ENCODE measurements around the gene DNMT3B.

DNMT3B gene

DNA sequence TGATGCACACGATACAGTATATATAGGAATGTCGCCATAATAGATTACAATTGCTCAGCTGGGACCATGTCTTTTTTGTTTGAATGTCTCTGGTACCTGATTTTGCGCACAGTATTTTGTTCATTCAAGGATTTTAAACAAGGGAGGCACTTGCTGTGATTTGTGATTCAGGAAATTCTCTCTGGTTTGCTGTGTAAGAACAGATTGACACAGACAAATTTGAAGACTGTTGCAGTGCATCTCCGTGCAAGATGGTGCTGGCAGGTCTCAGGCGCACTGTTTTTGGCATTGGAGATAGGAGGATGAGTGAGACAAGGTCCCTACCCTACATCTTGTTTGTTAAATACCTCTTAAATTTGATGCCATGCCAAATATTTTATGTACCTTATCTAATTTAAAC is 60.0 kb downstream of the DNMT3B start:
- no peak for DNase-seq (ENCODE audit: low read depth in 2 of 2)

DNA sequence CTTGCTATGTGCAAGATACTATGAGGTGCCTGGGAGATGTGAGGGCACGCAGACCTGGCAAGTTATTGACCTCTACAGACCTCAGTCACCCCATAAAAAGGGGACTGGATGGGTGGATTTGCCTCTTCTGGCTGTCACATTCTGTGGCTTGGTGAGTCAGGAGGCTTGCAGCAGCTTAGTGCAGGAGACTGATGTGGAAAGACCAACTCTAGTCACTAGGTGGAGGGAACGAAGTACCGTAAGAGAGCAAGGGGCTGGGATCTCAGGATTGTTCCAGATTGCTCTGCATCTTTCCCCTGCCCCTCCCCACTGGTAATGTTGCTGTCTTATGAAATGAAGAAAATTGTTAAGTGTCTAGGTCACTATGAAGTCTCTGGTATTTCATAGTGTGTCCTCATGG is 60.9 kb downstream of the DNMT3B start:
- peak; percentile 36 to 37 for DNase-seq (ENCODE audit: low read depth in 2 of 2)

DNA sequence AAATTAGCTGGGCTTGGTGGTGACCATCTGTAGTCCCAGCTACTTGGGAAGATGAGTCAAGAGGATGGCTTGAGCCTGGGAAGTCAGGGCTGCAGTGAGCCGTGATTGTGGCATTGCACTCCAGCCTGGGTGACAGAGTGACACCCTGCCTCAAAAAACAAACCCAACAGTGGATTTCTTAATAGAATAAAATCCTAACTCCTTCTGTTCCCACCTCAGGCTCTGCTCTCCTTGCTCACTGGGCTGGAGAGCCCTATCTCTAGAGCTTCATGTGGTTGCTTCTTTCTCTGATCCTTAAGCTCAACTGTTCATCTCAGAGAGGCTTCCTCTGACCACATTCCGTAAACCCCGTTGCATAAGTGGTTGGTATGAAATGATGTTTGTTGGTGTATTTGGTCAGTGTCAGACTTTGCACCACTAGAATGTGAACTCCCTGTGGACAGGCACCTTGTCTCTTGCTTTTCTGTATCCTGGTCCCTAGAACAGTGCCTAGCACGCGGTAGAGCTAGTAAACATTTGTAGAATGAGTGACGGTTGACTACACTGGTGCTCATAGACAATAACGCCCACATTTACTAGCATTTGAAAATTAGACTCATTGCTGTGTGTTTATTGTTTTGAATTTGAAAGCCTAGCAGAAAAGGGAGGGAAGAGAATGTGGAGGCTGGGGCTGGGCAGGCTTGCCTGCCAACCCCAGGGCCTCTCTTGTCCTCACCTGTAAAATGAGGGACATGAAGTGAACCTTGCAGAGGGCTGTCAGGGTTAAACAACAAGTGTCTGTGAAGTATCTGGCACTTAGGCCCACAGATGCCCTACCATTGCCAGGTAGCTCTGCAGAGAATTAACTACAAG is 61.8 kb downstream of the DNMT3B start:
- no peak for DNase-seq (ENCODE audit: low read depth in 2 of 2)

DNA sequence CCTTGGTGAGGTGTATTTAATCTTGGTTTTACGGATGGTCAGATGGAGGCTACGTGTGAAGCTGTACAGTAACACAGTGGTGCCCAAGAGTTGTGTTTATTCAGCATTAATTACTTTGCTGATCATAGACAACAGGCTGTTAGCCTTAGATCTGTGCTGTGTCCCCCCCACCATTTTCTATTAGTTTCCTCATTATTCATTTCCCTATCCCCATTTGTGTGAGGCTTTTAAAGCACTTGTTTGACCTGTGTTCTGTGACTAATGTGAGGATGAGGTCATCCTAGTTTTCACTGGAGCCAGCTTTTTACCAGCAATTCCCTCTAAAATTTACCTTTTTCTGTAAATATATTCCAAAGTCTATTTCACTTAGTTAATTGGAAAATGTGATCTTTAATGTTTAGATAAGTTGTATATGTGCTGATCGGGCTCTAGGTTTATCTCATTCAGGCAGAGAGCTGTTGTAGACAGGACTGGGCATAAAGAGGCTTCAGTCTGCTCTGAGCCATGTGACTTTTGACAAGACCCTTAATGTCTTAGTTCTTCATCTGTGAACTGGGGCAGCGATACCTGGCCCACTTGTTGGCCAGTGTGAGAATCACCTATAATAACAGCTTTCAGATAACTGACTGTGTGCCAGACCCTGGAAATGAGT is 66.0 kb downstream of the DNMT3B start:
- no peak for DNase-seq (ENCODE audit: low read depth in 2 of 2)

DNA sequence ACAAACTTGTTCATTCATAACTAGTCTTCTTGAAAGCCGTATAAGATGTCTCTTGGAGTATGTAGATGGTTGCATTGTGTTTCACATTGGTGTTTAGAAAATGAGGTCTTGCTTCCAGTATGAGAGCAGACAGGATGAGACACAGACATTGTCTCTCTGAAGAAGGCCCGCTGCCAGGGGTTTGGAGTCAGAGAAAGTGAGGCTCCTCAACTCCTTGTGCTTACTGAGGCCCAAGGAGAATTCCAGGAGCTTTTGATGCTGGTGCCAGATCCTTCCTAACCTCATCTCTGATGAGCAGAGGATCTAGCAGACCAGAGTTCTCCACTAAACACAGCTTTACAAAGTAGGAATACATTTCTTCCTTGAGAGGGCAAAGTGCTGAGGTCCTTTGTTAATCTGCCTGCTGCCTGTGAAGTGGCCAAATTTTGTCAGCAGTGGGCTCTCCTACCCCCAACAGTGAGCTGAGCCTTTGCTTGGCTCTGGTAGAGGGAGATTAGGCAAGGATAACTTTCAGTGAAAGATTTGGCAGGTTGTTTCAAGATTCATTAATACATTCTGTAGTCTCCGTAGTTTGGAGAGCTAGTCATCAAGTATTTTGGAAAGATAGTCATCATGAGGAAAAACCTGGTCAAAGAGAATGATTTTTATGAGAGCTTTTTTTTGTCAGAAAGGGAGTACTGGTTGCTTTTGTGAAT is 67.3 kb downstream of the DNMT3B start:
- no peak for DNase-seq (ENCODE audit: low read depth in 2 of 2)

DNA sequence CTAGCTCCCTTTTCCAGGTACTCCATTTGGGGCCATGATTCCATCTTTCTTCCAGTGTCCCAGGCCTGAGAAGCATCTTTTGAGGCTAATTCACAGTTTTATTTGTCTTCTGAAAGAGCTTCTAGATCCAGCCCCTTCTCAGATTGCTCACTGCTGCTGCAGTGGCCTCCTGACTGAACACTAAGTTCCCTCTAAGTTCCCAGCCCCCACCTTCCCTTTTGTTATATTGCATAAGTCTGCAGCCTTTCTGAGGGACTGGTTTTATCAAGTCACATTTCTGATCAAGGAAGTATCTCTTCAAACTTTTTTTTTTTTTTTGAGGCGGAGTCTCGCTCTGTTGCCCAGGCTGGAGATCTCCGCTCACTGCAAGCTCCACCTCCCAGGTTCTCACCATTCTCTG is 68.3 kb downstream of the DNMT3B start:
- DNase-seq (ENCODE audit: low read depth in 2 of 2) = no peak

DNA sequence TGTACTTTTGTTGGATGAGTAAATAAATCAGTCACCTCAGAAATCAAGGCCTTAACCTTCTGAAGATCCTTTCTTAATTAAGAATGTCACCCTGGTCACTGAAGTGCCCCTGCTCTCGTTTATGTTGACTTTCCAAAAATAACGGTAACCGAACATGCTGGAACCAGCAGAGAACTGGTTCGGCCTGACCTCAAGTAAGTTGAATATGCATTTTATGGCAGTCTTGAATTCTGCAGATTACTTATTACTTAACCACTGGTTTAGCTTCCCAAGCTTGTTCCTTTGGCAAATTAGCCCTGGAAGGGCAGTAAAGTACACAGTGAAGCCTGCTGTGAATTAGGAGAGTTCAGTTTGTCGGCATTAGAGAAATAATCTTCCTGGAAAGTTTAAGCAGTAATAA is 69.8 kb downstream of the DNMT3B start:
- DNase-seq (ENCODE audit: low read depth in 2 of 2) = no peak

DNA sequence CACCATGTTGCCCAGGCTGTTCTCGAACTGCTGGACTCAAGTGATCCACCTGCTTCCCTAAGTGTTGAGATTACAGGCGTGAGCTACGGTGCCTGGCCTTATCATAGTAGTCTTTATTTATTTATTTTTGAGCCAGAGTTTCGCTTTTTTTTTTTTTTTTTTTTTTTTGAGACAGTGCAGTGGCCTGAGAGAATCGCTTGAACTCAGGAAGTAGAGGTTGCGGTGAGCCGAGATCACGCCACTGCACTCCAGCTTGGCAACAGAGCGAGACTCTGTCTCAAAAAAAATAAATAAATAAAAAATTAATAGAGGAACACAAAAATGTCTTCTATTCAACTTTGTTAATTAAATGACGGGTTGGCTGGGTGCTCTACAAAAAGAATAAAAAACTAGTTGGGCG is 70.5 kb downstream of the DNMT3B start:
- no peak for DNase-seq (ENCODE audit: low read depth in 2 of 2)

DNA sequence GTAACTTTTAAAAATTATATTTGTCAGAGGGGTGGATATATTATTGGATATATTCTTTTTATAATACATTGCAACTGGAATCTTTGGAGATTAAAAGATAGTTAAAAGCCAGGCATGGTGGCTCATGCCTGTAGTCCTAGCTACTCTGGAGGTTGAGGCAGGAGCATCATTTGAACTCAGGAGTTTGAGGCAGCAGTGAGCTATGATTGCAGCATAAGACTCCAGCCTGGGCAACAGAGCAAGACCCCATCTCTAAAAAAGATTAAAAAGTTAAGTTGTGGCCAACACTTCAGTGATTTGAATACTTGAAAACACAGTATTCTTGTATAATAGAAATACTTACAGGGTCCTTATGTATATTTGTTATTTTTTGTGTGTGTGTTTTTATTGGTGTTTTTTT is 72.8 kb downstream of the DNMT3B start:
- DNase-seq (ENCODE audit: low read depth in 2 of 2) = no peak

DNA sequence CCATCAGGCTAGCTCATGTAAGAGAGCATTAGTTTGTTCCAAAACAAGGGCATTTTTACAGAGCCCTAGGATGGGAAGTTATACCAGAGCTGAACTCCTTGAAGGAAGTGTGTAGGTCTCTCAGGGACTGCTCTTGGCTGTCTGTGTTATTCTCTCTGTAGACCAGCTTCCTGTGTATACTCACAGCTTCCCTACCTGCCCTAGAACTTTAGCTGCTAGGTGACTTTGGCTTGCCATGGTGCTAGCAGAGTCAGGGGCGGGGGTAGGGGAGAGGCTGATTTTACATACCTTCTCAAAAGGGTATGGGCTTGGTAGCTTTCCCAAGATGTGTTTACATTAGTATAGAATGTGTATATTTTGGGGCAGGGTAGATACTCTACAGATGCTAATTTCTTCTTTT is 75.0 kb downstream of the DNMT3B start:
- DNase-seq (ENCODE audit: low read depth in 2 of 2) = no peak

DNA sequence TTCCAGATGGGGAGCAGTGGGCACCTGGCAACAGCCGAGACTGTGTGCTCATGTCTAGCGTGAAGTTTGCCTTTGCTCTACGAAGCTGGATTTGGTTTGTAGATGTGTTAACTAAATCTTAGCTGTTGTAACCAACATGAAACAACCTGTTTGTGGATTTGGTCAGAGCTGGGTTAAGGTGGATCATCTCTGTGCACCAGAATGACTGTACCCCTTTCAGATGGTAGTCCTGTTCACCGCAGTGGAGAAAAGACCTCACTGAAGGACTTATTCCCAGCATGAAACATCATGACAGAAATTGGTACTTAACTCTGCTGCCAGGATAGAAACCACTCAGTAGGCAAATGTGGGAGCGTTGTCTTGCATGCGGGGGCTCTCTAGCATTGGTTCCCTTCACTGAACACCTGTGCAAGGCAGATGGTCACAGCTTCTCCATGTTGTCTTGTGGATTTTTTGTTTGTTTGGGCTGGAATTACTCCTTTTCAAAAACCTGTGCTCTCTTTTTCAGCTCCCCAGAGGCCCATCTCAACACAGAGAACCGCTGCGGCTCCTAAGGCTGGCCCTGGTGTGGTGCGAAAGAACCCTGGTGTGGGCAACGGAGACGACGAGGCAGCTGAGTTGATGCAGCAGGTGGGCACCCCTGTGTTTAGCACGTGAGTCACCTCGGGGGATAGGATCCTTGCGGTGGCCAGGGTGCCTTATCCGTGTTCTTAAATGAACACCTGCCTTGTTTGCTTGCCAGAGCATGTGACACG is 77.2 kb downstream of the DNMT3B start:
- no peak for DNase-seq (ENCODE audit: low read depth in 2 of 2)

DNA sequence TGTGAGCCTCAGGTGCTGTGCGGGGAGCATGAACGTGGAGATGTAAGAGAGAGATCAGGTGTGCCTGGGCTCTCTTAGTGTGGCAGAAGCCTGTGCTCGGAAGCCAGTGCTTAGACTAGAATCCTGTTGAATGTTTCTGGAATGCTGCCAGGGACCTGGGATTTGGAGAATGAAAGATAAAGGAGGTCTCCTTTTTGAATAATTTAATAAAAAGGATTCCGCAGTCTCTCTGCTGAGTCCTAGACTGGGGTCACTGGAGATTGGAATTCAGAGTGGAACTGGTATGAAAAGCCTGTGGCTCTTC is 77.7 kb downstream of the DNMT3B start:
- DNase-seq (ENCODE audit: low read depth in 2 of 2) = no peak

DNA sequence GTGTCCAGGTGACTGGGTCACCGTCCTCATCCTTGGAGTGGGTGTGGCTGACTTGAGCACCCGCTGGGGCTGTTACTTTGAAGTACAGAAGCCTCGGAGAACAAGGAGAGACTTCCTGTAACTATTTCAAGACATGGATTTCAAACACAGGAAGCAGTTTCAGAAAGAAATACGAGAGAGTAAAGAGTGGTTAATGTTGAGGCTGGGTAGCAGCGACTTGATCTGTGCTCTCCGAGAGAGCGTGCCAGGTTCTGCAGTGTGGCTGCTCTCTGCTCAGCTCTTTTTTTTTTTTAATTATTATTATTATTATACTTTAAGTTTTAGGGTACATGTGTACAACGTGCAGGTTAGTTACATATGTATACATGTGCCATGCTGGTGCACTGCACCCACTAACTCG is 79.0 kb downstream of the DNMT3B start:
- no peak for DNase-seq (ENCODE audit: low read depth in 2 of 2)

DNA sequence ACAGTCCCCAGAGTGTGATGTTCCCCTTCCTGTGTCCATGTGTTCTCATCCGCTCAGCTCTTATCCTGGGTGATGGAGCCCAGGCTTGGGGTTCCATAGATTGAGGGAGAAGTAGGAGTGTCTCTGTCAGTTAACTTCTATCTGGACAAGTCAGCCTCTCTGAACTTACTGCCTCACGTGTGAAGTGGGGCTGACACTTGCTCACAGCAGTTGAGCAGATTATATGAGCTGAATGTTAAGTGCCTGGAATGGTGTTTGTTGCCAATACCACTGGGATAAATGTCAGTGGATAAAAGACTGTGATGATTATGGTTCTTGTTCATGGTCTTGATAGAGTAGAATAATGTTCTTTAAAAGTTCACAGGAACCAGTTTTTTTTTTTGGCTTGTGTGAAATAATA is 79.4 kb downstream of the DNMT3B start:
- no peak for DNase-seq (ENCODE audit: low read depth in 2 of 2)

DNA sequence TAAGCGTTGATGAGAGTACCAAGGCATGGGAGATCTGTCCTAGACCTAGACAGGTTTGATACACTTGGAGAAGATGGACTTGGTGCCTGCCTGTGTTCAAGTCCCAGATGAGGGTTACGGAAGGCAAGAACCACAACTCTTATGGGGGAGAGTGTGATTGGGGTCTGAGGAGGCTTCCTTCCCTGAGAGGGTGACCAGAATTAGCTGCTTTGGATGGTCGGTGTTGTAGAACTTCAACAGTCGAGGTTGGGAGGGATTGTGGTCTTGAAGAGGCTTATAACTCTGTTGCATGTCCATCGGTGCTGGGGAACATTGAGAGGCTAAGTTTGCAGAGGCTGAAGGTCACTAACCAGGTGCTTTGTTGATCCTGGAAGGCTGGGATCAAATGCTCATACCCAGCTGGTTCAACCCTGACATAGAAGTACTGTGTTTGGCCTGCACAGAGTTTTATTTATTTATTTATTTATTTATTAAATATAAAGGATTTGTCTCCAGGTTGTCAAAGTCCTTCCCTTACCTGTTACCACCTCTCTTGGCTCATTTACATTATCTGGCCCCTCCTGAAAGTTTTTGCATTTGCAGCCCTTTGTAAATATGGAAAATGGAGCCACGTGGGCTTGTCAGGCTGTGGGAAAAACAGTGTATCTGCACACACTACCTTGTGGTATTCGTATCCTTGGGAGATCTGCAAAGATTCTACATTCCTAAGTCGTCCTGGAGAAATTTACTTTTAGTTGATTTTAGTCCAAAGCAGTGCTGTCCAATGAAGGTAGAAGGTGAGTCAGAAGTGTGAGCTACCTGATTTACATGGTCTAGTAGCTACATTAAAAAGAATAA is 80.7 kb downstream of the DNMT3B start:
- DNase-seq (ENCODE audit: low read depth in 2 of 2) = no peak

DNA sequence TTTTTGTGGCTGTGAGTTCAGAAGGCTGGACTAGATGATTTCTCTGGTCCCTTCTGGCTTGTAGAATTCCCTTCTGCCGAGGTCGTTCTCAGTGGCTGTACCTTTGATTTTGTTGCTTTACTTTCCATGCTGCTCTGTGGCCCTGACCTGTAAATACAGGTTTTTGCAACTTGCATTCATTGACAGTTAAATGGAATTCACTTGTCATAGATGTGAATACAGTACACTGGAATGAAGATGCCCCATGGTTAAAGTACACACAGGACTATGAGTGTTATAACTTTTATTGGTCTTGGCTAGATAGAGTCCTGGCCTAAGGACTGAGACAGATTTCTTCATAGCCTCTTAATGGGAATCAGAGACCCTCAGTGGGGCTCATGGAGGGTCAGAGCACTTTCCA is 83.6 kb downstream of the DNMT3B start:
- DNase-seq (ENCODE audit: low read depth in 2 of 2) = no peak

DNA sequence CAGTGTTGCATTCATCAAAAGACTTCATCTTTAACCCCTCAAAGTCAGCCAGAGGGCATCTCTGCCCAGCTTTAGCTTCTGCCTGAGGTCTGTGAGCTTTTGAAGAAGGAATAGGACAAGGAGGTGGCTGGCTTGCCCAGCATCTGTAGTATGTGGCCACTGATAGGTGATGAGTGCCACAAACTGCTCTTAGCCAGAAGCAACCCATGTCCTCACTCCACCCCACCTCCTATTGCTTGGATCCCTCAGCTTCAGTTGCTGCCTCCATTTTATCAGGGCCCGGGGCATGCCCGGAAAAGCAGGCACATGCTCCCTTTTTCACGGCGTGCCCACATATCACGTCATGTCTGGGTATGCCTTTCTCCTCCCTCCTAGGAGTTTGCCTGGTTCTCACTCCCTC is 84.7 kb downstream of the DNMT3B start:
- DNase-seq (ENCODE audit: low read depth in 2 of 2) = no peak

DNA sequence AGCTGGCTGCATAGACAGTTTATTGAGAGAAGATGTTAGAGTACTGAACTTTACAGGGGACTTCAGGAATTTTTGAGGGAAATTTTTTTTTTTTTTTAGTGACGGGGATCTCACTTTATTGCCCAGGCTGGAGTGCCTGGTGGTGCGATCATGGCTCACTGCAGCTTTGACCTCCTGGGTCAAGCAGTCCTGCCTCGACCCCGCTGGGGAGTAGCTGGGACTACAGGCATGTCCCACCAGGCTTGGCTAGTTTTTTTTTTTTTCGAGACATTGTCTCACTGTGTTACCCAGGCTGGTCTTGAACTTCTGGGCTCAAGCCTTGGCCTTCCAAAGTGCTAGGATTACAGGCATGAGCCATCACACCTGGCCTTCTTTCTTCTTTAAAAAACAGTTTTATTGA is 85.8 kb downstream of the DNMT3B start:
- no peak for DNase-seq (ENCODE audit: low read depth in 2 of 2)

DNA sequence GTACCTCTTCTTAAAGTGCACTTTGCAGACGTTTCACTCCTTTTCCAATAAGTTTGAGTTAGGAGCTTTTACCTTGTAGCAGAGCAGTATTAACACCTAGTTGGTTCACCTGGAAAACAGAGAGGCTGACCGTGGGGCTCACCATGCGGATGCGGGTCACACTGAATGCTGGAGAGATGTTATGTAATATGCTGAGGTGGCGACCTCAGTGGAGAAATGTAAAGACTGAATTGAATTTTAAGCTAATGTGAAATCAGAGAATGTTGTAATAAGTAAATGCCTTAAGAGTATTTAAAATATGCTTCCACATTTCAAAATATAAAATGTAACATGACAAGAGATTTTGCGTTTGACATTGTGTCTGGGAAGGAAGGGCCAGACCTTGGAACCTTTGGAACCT is 86.7 kb downstream of the DNMT3B start:
- no peak for DNase-seq (ENCODE audit: low read depth in 2 of 2)

DNA sequence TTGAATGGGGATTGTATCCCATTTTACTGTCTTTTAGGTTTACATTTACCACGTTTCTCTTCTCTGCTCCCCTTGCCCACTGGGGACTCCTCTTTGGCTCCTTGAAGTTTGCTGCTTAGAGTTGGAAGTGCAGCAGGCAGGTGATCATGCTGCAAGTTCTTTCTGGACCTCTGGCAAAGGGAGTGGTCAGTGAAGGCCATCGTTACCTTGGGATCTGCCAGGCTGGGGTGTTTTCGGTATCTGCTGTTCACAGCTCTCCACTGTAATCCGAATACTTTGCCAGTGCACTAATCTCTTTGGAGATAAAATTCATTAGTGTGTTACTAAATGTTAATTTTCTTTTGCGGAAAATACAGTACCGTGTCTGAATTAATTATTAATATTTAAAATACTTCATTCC is 87.4 kb downstream of the DNMT3B start:
- DNase-seq (ENCODE audit: low read depth in 2 of 2) = no peak

DNA sequence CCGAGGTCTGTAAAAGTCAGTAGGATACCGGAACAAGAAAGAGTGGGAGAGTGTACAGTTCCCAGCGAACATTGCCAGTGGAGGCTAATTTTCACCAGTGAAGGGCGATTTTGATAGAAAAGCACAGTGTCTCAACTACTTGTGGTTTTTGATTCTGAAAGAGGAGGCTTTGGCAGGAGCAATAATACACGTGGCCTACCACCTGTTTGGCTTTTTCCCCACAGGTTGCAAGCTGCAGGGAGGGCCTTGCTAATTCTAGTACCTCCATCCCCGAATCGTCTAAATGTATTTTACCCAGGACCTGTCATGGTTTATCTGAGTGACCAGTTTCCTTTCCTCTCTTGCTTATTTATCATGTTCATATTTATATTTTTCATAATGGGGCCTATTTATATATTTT is 93.2 kb downstream of the DNMT3B start:
- DNase-seq (ENCODE audit: low read depth in 2 of 2) = no peak

DNA sequence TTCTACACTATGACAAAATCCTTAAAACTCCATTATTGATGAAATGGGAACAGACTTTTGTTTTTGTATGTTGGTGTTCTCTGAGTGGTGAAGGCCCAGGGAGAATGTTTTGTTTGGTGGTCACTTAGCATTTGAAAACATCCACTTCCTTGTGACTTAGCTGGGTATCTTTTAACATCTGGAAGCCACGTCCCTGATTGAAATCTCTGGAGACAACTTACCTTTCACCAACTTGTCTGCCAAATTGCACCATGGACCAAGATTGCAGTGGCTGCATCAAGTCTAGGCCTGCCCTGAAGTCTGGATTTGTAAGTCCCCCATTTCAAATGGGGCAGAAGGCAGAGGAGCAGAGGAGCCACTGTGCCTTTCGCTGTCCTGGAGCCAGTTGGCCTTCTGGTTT is 96.0 kb downstream of the DNMT3B start:
- DNase-seq (ENCODE audit: low read depth in 2 of 2) = no peak

Measured in fibroblast of skin of left biceps (primary cell).